AG10803 (cell line): ENCODE data around the gene SHISA9.

Experiments
- DNase-seq: peaks from one replicate; pipeline ENCODE4 v3.0.0; 2010; ENCODE audit warnings: low read depth
- H3K4me3 ChIP-seq: 2 replicates; pipeline ENCODE4 v1.5.1; 2011; ENCODE audit warnings: mild to moderate bottlenecking, low read length, control low read depth
- TF ChIP-seq, protein P1 (sequence below): conservative IDR thresholded peaks from 2 replicates; pipeline ENCODE4 v1.5.1; 2011; ENCODE audit warnings: mild to moderate bottlenecking, low read length, control low read depth, inconsistent platforms

Gene SHISA9

DNA sequence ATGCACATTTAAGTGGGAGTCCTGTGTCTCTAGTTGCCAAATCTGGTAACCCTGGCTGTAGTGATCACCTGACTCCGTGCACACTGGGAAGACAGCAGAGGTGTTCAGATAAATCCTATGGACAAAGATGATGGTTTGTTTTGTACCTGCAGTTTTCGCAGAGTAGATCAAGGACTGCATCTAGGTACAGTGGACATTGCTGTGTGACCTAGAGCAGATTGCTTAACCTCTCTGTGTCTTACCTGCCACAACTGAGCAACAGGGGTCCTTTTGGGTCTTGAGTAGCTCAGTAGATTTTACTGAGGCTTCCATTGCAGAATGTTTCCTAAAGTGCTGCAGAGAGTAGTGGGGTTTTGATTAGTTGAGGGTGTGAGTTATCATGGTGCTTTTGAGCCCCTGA is 160.8 kb downstream of the SHISA9 start:
- TF ChIP-seq, protein P1, sequence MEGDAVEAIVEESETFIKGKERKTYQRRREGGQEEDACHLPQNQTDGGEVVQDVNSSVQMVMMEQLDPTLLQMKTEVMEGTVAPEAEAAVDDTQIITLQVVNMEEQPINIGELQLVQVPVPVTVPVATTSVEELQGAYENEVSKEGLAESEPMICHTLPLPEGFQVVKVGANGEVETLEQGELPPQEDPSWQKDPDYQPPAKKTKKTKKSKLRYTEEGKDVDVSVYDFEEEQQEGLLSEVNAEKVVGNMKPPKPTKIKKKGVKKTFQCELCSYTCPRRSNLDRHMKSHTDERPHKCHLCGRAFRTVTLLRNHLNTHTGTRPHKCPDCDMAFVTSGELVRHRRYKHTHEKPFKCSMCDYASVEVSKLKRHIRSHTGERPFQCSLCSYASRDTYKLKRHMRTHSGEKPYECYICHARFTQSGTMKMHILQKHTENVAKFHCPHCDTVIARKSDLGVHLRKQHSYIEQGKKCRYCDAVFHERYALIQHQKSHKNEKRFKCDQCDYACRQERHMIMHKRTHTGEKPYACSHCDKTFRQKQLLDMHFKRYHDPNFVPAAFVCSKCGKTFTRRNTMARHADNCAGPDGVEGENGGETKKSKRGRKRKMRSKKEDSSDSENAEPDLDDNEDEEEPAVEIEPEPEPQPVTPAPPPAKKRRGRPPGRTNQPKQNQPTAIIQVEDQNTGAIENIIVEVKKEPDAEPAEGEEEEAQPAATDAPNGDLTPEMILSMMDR: no peak
- DNase-seq: no peak
- no peak overlapping the region for H3K4me3 ChIP-seq

DNA sequence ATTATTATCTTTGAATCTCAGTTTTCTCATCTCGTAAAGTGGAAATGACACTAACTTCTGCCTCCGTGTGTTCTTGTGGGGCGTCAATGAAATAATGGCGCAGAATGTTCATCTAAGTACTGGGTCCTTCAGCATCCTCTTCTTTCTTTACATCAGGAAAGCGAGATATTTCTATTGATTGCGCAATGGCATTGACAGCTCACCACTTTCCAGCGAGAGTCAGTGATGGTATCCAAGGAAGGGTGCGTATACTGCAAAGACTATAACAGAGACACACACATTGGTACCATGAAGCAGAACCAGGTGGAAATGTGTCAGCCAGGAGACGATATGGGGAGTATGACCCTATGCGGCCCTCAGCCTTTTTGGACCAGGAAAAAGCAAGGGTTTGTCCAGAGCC is 162.1 kb downstream of the SHISA9 start:
- no peak overlapping the region for H3K4me3 ChIP-seq
- TF ChIP-seq, protein P1: no peak
- no peak for DNase-seq

DNA sequence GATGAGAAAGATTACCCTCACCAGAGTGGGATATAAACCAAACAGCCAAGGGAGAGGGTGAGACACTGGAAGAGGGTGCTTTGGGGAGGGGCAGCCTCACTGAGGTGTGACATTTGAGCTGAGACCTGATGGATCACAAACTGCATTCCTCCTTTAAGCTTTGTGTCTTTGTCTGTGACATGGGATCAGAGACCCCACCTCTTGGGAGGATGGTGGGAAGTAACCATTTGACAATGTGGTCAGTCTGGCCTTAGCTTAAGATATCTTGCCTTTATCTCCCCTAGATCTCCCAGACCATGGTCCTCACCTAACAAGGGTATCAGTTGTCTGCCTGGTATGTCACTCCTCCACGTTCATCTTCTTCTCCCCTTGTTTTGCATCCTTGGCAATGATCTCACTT is 163.4 kb downstream of the SHISA9 start:
- H3K4me3 ChIP-seq: no peak overlapping the region
- TF ChIP-seq, protein P1: no peak
- DNase-seq: no peak

DNA sequence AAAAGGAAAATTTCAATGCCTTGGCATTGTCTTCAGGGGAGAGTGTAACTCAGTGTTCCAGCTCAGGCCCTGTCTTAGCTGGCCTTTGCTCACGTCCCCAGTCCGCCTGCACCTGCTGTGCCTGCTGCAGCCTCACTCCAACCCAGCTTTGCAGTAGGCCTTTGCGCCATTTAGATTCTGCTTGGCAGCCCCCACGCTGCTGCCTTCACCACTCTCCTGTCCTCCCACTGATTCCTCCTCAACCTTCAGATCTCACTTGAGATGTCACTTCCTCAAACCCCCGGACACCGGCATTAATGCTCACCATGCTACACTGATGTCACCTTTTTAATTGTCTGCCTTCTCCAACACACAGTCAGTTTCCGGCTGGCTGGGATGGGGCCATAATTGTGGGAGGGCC is 166.2 kb downstream of the SHISA9 start:
- no peak for DNase-seq
- TF ChIP-seq, protein P1: no peak
- H3K4me3 ChIP-seq: no peak overlapping the region

DNA sequence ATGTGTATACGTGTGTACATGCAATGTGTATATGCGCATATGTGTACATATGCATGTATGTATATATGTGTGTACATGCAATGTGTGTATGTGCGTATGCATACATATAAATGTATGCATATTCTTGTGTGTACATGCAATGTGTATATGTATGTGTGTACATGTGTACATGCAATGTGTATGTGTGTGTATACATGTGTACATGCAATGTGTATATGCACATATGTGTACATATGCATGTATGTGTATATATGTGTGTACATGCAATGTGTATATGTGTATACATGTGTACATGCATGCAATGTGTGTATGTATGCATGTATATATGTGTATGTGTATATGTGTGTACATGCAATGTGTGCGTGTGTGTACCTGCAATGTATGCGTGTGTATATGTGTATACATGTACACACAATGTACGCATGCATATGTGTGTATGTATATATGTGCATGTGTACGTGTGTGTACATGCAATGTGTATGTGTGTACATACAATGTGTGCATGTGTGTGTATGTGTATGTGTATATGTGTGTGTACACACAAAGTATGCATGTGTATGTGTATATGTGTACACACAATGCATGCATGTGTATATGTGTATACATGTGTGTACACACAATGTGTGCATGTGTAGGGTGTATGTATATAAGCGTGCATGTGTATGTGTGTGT is 167.7 kb downstream of the SHISA9 start:
- no peak for DNase-seq
- H3K4me3 ChIP-seq: no peak overlapping the region
- TF ChIP-seq, protein P1: no peak

DNA sequence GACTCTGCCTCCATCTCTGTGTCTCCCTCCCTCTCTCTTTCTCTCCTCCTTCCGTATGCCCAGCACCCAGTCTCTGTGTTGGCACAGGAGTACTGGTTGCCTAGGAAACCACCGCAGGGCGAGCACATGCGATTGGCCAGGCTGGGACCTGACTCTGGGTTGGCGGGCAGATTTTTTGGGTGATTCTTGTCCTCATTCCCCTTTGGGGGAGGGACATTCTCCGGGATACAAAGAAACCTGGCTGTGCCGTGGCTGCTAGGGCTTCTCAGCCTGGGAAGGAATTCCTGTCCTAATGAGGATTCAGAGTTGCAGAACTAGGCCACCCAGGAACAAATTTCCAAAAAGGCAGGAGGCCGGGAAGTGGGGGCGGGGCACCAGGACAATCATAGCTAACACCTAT is 168.9 kb downstream of the SHISA9 start:
- H3K4me3 ChIP-seq: no peak overlapping the region
- no peak for DNase-seq
- TF ChIP-seq, protein P1: no peak

DNA sequence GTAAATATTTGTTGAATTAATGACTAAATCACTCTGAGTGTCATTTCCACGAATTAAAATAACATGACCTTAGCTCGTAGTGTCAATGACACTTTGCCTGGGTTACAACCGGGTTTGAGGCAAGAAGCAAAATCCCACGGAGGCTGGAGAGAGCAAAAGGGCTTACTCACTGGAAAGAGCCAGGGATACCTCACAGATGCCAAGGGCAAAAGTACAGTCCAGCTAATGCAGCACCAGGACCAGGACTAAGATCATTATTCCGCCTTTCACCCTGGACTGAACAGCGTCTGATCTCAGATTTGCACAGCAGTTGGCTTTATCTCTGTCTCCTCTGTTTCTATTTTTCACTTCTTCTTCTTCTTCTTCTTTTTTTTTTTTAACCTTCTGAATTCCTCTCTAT is 175.5 kb downstream of the SHISA9 start:
- TF ChIP-seq, protein P1: no peak
- no peak overlapping the region for H3K4me3 ChIP-seq
- DNase-seq: no peak
